ENCODE results near the gene UNC5B. TPM values are rescaled to one million over a fixed set of nuclear protein-coding genes. Genes with fewer than 3 reads are reported as not detected.

The UNC5B gene
- total RNA-seq, 1 experiment from 2014 or later = 9.9 TPM

GRCh38 chr10:71211775-71212317 is 524 bp upstream of the UNC5B start:
- POLR2A ChIA-PET (ENCODE audit: low non-redundant PET) = no interaction called here
- DNase-seq (ENCODE audit: low spot score) = no peak
- CTCF ChIA-PET = interaction anchor here (0.9 kb wide), 1 partner anchor 9 kb away, joined by 5 read pairs; no protein-coding TSS in a partner anchor
- H3K4me1 ChIP-seq (ENCODE audit: insufficient read depth, low read length, poor library complexity, severe bottlenecking) = peaks cover 41% of the 10 kb centered on the region
- no peak for TF ChIP-seq CTCF (conservative IDR thresholded peaks at IDR 0.05; ENCODE audit: low read depth, low read length)
- no peaks in the 10 kb centered on the region for H3K36me3 ChIP-seq (ENCODE audit: insufficient read depth, low read length, poor library complexity, severe bottlenecking)
- intact Hi-C loops (cut with micrococcal nuclease; ENCODE audit: unreplicated experiment) = no loop called here
- no peaks in the 10 kb centered on the region for H3K27me3 ChIP-seq (replicated peaks; ENCODE audit: insufficient read depth, low read depth, low read length, poor library complexity)
- H3K4me3 ChIP-seq (ENCODE audit: low read depth, low read length, poor library complexity, severe bottlenecking) = peak overlapping the region; percentile 88
- BruUV-seq (replicated peaks) = no TSS peak
- no peak overlapping the region for H3K27ac ChIP-seq (ENCODE audit: low read depth, low read length, poor library complexity, severe bottlenecking)
- H3K9me3 ChIP-seq (ENCODE audit: low read depth, low read length, poor library complexity, severe bottlenecking) = no peaks in the 10 kb centered on the region

GRCh38 chr10:71213127-71213621 is 804 bp downstream of the UNC5B start:
- intact Hi-C loops (cut with micrococcal nuclease; ENCODE audit: unreplicated experiment) = no loop called here
- TF ChIP-seq EZH2 (IDR thresholded peaks at IDR 0.05; ENCODE audit: borderline replicate concordance, low read depth, low read length, poor library complexity, severe bottlenecking) (no peak), CTCF (conservative IDR thresholded peaks at IDR 0.05; ENCODE audit: low read depth, low read length) (no peak)
- peak overlapping the region; percentile 82 for H3K27ac ChIP-seq (ENCODE audit: low read depth, low read length, poor library complexity, severe bottlenecking)
- no peaks in the 10 kb centered on the region for H3K27me3 ChIP-seq (replicated peaks; ENCODE audit: insufficient read depth, low read depth, low read length, poor library complexity)
- peak overlapping the region; percentile 88 for H3K4me3 ChIP-seq (ENCODE audit: low read depth, low read length, poor library complexity, severe bottlenecking)
- BruUV-seq (replicated peaks) = no TSS peak
- no peaks in the 10 kb centered on the region for H3K9me3 ChIP-seq (ENCODE audit: low read depth, low read length, poor library complexity, severe bottlenecking)
- POLR2A ChIA-PET (ENCODE audit: low non-redundant PET) = interaction anchor here (0.5 to 0.6 kb wide), 2 partner anchors 64 to 66 kb away, joined by 3 read pairs; no protein-coding TSS in a partner anchor
- H3K4me1 ChIP-seq (ENCODE audit: insufficient read depth, low read length, poor library complexity, severe bottlenecking) = peaks cover 54% of the 10 kb centered on the region
- CTCF ChIA-PET = no interaction called here
- no peaks in the 10 kb centered on the region for H3K36me3 ChIP-seq (ENCODE audit: insufficient read depth, low read length, poor library complexity, severe bottlenecking)
- peak; percentile 72 for DNase-seq (ENCODE audit: low spot score)

- CTCF ChIA-PET = no interaction called here
- H3K4me3 ChIP-seq (ENCODE audit: low read depth, low read length, poor library complexity, severe bottlenecking) = peak overlapping the region; percentile 88
Observed at GRCh38 chr10:71213761-71214440, 1.5 kb downstream of the UNC5B start.

More at GRCh38 chr10:71213761-71214440, 1.5 kb downstream of the UNC5B start:
- intact Hi-C loops (cut with micrococcal nuclease; ENCODE audit: unreplicated experiment) = no loop called here
- POLR2A ChIA-PET (ENCODE audit: low non-redundant PET) = interaction anchor here (0.5 kb wide), 1 partner anchor 66 kb away, joined by 3 read pairs; no protein-coding TSS in a partner anchor
- DNase-seq (ENCODE audit: low spot score) = no peak
- H3K36me3 ChIP-seq (ENCODE audit: insufficient read depth, low read length, poor library complexity, severe bottlenecking) = no peaks in the 10 kb centered on the region
- H3K27ac ChIP-seq (ENCODE audit: low read depth, low read length, poor library complexity, severe bottlenecking) = no peak overlapping the region
- H3K27me3 ChIP-seq (replicated peaks; ENCODE audit: insufficient read depth, low read depth, low read length, poor library complexity) = no peaks in the 10 kb centered on the region
- H3K4me1 ChIP-seq (ENCODE audit: insufficient read depth, low read length, poor library complexity, severe bottlenecking) = peaks cover 56% of the 10 kb centered on the region
- TF ChIP-seq EZH2 (IDR thresholded peaks at IDR 0.05; ENCODE audit: borderline replicate concordance, low read depth, low read length, poor library complexity, severe bottlenecking) (no peak), CTCF (conservative IDR thresholded peaks at IDR 0.05; ENCODE audit: low read depth, low read length) (no peak)
- BruUV-seq (replicated peaks) = no TSS peak
- no peaks in the 10 kb centered on the region for H3K9me3 ChIP-seq (ENCODE audit: low read depth, low read length, poor library complexity, severe bottlenecking)

Measured in A673 (cell line).